GM23338 (cell line): ENCODE results near the gene SEH1L.

Experiments
- CREB1 ChIP-seq: fragments of 250-450 bp; sonication (Bioruptor Pico); IDR thresholded peaks from 2 replicates; pipeline ENCODE4 v1.5.0; 2020; ENCODE audit warnings: low read depth, mild to moderate bottlenecking, moderate library complexity
- EZH2 ChIP-seq: fragments of 200-600 bp; sonication (generic); IDR thresholded peaks from one replicate; pipeline ENCODE4 v1.8.0; 2017; ENCODE audit warnings: antibody characterized with exemption, mild to moderate bottlenecking, low read depth; ENCODE audit not compliant: unreplicated experiment
- EZH2phosphoT487 ChIP-seq: fragments of 200-600 bp; sonication (generic); IDR thresholded peaks from one replicate; pipeline ENCODE4 v1.8.1; 2018; ENCODE audit warnings: antibody characterized with exemption; ENCODE audit not compliant: unreplicated experiment
- ZNF331 ChIP-seq: fragments of 250-450 bp; sonication (Bioruptor Pico); IDR thresholded peaks from 2 replicates; pipeline ENCODE4 v1.5.0; 2020; ENCODE audit warnings: low read depth, mild to moderate bottlenecking, moderate library complexity
- TF ChIP-seq, protein P1 (sequence below), 2 experiments: fragments of 200-600 bp in 1 of 2; sonication (generic) in 1 of 2; conservative IDR thresholded peaks; 2 replicates each; pipeline versions ENCODE4 v1.5.1 to v1.6.1; 2016 to 2017; ENCODE audit warnings: antibody characterized with exemption in 2 of 2, low read depth in 2 of 2, mild to moderate bottlenecking in 2 of 2, moderate library complexity in 1 of 2
- TF ChIP-seq, protein P2 (sequence below): IDR thresholded peaks from one replicate; pipeline ENCODE4 v1.6.1; 2018; ENCODE audit warnings: antibody characterized with exemption; ENCODE audit not compliant: unreplicated experiment
- TF ChIP-seq, protein P3 (sequence below): IDR thresholded peaks from 2 replicates; pipeline ENCODE4 v1.6.1; 2016; ENCODE audit warnings: antibody characterized with exemption

GRCh38 chr18:12906119-12906518 lies 41.7 kb upstream of the SEH1L start:
- TF ChIP-seq, protein P1, sequence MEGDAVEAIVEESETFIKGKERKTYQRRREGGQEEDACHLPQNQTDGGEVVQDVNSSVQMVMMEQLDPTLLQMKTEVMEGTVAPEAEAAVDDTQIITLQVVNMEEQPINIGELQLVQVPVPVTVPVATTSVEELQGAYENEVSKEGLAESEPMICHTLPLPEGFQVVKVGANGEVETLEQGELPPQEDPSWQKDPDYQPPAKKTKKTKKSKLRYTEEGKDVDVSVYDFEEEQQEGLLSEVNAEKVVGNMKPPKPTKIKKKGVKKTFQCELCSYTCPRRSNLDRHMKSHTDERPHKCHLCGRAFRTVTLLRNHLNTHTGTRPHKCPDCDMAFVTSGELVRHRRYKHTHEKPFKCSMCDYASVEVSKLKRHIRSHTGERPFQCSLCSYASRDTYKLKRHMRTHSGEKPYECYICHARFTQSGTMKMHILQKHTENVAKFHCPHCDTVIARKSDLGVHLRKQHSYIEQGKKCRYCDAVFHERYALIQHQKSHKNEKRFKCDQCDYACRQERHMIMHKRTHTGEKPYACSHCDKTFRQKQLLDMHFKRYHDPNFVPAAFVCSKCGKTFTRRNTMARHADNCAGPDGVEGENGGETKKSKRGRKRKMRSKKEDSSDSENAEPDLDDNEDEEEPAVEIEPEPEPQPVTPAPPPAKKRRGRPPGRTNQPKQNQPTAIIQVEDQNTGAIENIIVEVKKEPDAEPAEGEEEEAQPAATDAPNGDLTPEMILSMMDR (conservative IDR thresholded peaks at IDR 0.05; ENCODE audit: low read depth in 2 of 2), result no peak
- TF ChIP-seq, protein P2, sequence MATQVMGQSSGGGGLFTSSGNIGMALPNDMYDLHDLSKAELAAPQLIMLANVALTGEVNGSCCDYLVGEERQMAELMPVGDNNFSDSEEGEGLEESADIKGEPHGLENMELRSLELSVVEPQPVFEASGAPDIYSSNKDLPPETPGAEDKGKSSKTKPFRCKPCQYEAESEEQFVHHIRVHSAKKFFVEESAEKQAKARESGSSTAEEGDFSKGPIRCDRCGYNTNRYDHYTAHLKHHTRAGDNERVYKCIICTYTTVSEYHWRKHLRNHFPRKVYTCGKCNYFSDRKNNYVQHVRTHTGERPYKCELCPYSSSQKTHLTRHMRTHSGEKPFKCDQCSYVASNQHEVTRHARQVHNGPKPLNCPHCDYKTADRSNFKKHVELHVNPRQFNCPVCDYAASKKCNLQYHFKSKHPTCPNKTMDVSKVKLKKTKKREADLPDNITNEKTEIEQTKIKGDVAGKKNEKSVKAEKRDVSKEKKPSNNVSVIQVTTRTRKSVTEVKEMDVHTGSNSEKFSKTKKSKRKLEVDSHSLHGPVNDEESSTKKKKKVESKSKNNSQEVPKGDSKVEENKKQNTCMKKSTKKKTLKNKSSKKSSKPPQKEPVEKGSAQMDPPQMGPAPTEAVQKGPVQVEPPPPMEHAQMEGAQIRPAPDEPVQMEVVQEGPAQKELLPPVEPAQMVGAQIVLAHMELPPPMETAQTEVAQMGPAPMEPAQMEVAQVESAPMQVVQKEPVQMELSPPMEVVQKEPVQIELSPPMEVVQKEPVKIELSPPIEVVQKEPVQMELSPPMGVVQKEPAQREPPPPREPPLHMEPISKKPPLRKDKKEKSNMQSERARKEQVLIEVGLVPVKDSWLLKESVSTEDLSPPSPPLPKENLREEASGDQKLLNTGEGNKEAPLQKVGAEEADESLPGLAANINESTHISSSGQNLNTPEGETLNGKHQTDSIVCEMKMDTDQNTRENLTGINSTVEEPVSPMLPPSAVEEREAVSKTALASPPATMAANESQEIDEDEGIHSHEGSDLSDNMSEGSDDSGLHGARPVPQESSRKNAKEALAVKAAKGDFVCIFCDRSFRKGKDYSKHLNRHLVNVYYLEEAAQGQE, result no peak
- no peak for TF ChIP-seq EZH2
- no peak for TF ChIP-seq EZH2phosphoT487
- TF ChIP-seq CREB1 (CRISPR knock-in tag), result no peak
- no peak for TF ChIP-seq ZNF331 (CRISPR knock-in tag)
- TF ChIP-seq, protein P3, sequence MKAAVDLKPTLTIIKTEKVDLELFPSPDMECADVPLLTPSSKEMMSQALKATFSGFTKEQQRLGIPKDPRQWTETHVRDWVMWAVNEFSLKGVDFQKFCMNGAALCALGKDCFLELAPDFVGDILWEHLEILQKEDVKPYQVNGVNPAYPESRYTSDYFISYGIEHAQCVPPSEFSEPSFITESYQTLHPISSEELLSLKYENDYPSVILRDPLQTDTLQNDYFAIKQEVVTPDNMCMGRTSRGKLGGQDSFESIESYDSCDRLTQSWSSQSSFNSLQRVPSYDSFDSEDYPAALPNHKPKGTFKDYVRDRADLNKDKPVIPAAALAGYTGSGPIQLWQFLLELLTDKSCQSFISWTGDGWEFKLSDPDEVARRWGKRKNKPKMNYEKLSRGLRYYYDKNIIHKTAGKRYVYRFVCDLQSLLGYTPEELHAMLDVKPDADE, result no peak
